Endometrial microvascular endothelial cells (primary cell): ENCODE measurements around the gene TAS2R16. TPM values are rescaled to one million over a fixed set of nuclear protein-coding genes. Genes with fewer than 3 reads are reported as not detected.
"Not testable (repeated sequence)": the region's sequence is repeated elsewhere in the genome, so short reads cannot be mapped to it uniquely, and the experiment has no call there.

Experiments
- in situ Hi-C: cut with HindIII; loops from 2 replicates; pipeline ENCODE4 v1.10.0; 2017; ENCODE audit warnings: low sequenced_read_pairs, low pct_unique_long_range_greater_than_20kb; ENCODE audit errors: inconsistent ontology term
- total RNA-seq: library from RNA; depleted of rRNA; stranded (reverse); fragments of >200 nt; gene quantifications from one replicate; pipeline ENCODE4 v1.2.3, GENCODE V29; 2015; ENCODE audit errors: inconsistent ontology term

Gene TAS2R16
- total RNA-seq, 1 donor from 2014 or later: not detected

- in situ Hi-C loops: no loop called here
These were observed 12.2 kb downstream of the TAS2R16 start for GRCh38 chr7:122983261-122983660.

- in situ Hi-C loops: no loop called here
These were observed 20.2 kb downstream of the TAS2R16 start for GRCh38 chr7:122975341-122975740.

DNA sequence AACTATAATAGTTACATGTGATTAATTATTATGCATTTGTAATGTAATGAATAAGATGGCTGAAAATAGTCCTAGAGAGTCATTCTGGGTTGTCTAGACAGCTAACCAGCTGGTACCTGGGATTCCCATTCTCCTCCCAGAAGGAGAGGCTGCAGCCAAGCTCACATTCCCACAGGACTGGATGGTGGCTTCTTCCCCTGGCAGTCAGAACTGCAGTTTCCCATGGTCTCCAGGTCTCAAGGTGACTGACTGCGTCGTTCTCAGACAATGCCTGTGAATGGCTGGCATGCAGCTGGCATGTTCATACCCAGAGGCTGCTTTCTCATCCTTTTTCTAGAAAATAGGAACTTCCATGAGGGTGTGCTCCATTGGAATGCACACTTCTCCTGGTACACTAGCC lies 21.3 kb downstream of the TAS2R16 start:
- in situ Hi-C loops: no loop called here

DNA sequence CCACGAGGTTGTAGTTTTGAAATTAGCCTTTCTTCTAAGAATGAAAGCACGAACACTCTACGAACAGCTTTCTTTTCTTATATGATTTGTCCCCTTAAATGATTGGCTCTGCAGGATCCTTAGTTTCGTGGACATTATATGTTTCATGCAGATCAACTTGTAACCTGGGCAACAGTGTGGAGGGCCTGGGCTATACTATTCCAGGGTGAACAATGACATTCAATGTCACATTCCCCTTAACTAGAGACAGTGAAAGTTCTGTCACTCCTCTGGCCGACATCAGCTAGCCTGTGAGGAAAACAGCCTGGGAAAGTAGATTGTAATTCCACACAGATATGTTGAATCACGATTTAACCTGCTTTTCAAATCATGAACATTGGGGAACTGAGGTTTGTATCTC lies 23.4 kb downstream of the TAS2R16 start:
- in situ Hi-C loops: no loop called here

DNA sequence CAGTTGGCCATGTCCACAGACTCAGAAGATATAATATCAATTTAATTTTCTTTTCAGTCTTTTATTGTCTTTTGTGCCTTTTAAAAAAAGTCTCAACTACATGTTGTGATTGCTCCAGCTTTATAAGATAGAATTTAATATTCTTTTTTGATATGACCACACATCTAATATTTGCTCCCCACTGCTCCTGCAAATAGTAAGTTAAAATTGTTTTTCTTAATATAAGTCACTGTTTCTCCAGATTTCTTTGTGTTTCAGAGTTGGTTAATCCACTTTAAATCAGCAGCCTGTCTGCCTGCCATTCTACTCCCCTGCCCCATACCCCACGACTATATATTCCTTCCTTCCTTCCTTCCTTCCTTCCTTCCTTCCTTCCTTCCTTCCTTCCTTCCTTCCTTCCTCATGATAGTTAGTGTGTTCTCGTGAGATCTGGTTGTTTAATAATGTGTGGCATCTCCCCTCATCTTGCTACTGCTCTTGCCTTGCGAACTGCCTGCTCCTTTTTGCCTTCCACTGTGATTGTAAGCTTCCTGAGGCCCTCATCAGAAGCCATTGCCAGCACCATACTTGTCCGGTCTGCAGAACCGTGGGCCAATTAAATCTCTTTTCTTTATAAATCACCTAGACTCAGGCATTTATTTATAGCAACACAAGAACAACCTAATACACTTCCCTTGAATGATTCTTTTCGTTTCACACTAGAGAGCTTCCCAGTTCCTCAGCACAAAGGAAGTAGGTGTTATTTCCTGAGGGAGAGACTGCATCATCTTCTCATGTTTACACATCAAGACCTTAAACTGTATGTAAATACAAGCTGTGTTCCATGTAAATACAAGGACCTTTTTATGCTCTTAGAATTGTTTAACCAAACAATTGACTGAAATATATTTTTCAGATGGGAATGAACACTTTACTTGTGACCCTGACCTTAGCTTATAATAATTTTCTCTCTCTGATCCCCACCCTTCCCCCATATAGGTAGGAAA lies 24.5 kb downstream of the TAS2R16 start:
- in situ Hi-C loops: no loop called here

DNA sequence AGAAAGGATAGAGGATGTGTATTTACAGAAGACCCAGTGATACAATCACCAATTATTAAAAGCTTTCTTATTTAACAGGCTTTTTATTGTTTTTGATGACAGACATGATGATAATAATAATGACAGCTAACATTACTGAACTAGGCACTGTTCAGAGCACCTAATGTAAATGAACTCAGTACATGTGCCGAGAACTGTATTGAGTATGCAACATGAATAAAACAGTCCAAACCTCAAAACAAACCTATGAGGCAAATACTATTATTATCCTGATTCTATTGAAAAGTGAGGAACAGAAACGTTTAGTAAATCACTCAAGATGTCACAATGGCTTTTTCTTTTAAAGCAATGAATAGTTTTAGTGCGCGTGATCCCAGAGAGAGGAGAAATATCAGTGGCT lies 27.1 kb downstream of the TAS2R16 start:
- in situ Hi-C loops: no loop called here

DNA sequence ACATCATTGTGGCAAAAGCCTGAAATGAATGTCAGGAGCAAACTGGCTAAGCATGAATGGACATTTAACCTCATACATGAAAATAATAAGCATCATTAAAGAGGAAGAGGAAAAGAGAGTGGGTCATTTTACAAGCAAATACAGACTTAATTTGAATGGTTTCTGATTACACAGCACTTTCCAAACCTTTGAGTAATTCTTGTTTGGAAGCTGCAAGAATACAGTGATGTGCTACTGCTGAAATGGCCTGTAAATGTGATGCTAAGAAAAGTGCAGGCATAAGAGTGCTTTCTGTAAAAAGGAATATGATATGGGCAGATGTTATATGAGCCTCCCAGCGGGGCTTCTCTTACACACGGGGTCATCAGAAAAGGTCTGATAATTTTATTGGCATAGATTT lies 30.2 kb downstream of the TAS2R16 start:
- in situ Hi-C loops: no loop called here

DNA sequence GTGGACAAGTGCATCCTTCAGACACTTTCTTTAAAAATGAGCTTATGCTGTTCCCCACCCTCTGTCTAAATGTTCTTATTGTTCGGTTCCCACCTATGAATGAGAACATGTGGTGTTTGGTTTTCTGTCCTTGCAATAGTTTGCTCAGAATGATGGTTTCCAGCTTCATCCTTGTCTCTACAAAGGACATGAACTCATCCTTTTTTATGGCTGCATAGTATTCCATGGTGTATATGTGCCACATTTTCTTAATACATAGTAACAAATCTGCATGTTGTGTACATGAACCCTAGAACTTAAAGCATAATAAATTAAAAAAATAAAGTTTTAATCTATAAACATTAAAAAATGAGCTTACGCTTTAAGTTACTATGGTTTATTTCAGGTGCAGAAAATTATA lies 41.8 kb downstream of the TAS2R16 start:
- in situ Hi-C loops: not testable (repeated sequence)

DNA sequence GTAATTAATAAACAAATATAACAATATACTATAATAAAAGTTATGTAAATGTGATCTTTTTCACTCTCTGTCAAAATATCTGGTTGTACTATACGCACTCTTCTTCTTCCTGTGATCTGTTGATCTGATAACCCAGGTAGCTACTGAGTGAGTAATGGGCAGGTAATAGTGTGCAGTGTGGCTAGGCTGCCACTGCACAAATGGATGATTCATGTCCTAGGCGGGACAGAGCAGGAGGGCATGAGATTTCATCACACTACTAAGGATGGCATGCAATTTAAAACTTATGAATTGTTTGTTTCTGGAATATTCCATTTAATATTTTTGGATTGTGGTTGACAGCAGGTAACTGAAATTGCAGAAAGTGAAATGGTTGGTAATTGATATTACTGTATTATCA lies 44.5 kb downstream of the TAS2R16 start:
- in situ Hi-C loops: no loop called here

GRCh38 chr7:122949186-122949585 lies 46.3 kb downstream of the TAS2R16 start:
- in situ Hi-C loops: no loop called here

Other genes with a start within 250 kb of the TAS2R16 start
- gene CADPS2, start 109.2 kb downstream of the TAS2R16 start, total RNA-seq: 43.5 TPM
- not detected for gene SLC13A1, start 204.3 kb upstream of the TAS2R16 start, total RNA-seq